HepG2 (cell line): ENCODE results near the gene CDH13. TPM values are rescaled to one million over a fixed set of nuclear protein-coding genes. Genes with fewer than 3 reads are reported as not detected.

Experiments
- AKAP8 ChIP-seq: sonication (generic); formaldehyde crosslinking; IDR thresholded peaks from 2 replicates; pipeline ENCODE4 v1.5.1; 2020; ENCODE audit warnings: mild to moderate bottlenecking, missing genetic modification reagents
- ATF1 ChIP-seq: IDR thresholded peaks from 2 replicates; pipeline ENCODE4 v1.6.1; 2016; ENCODE audit warnings: mild to moderate bottlenecking, control low read depth
- ATF7-NPFF ChIP-seq: sonication (generic); formaldehyde crosslinking; IDR thresholded peaks from 2 replicates; pipeline ENCODE4 v1.8.1; 2023; ENCODE audit warnings: mild to moderate bottlenecking, low read depth, missing genetic modification reagents, moderate library complexity
- CTCF ChIP-seq: sonication (generic); formaldehyde crosslinking; IDR thresholded peaks from 2 replicates; pipeline ENCODE4 v1.5.0; 2020; ENCODE audit warnings: mild to moderate bottlenecking, missing genetic modification reagents, moderate library complexity
- GABPB1 ChIP-seq: IDR thresholded peaks from 2 replicates; pipeline ENCODE4 v1.6.1; 2016; ENCODE audit warnings: mild to moderate bottlenecking, missing genetic modification reagents, moderate library complexity, missing compliant biosample characterization
- JUN ChIP-seq: sonication (generic); formaldehyde crosslinking; IDR thresholded peaks from 2 replicates; pipeline ENCODE4 v1.4.0; 2020; ENCODE audit warnings: mild to moderate bottlenecking, missing genetic modification reagents
- KLF12 ChIP-seq: sonication (generic); formaldehyde crosslinking; IDR thresholded peaks from 2 replicates; pipeline ENCODE4 v1.4.0; 2020; ENCODE audit warnings: missing genetic modification reagents, borderline replicate concordance
- KLF6 ChIP-seq: IDR thresholded peaks from 2 replicates; pipeline ENCODE4 v1.8.0; 2016; ENCODE audit warnings: missing biosample characterization, missing genetic modification reagents
- MAFG ChIP-seq: sonication (generic); formaldehyde crosslinking; IDR thresholded peaks from 2 replicates; pipeline ENCODE4 v1.5.1; 2020; ENCODE audit warnings: mild to moderate bottlenecking, missing genetic modification reagents
- SALL1 ChIP-seq: sonication (generic); formaldehyde crosslinking; IDR thresholded peaks from 2 replicates; pipeline ENCODE4 v1.8.0; 2022; ENCODE audit warnings: mild to moderate bottlenecking, missing genetic modification reagents
- THAP11 ChIP-seq: IDR thresholded peaks from 2 replicates; pipeline ENCODE4 v1.6.1; 2016; ENCODE audit warnings: missing biosample characterization, missing genetic modification reagents
- TIGD3 ChIP-seq: sonication (generic); formaldehyde crosslinking; IDR thresholded peaks from 2 replicates; pipeline ENCODE4 v1.5.1; 2020; ENCODE audit warnings: mild to moderate bottlenecking, missing genetic modification reagents, borderline replicate concordance
- ZBTB7A ChIP-seq: sonication (generic); formaldehyde crosslinking; IDR thresholded peaks from 2 replicates; pipeline ENCODE4 v1.8.0; 2022; ENCODE audit warnings: mild to moderate bottlenecking, missing genetic modification reagents
- ZNF10 ChIP-seq: sonication (generic); formaldehyde crosslinking; IDR thresholded peaks from 2 replicates; pipeline ENCODE4 v1.4.0; 2020; ENCODE audit warnings: mild to moderate bottlenecking, low read depth, missing genetic modification reagents, borderline replicate concordance
- ZNF264 ChIP-seq: sonication (generic); formaldehyde crosslinking; IDR thresholded peaks from 2 replicates; pipeline ENCODE4 v1.4.0; 2020; ENCODE audit warnings: missing genetic modification reagents
- ZNF280B ChIP-seq: sonication (generic); formaldehyde crosslinking; IDR thresholded peaks from 2 replicates; pipeline ENCODE4 v1.5.0; 2020; ENCODE audit warnings: missing genetic modification reagents, mild to moderate bottlenecking, borderline replicate concordance
- ZNF282 ChIP-seq: fragments of 450-650 bp; IDR thresholded peaks from 2 replicates; pipeline ENCODE4 v1.6.1; 2018; ENCODE audit not compliant: partially characterized antibody
- ZNF614 ChIP-seq: IDR thresholded peaks from 2 replicates; pipeline ENCODE4 v1.6.1; 2018; ENCODE audit warnings: missing biosample characterization, missing genetic modification reagents, inconsistent platforms, borderline replicate concordance
- ZNF709 ChIP-seq: sonication (generic); formaldehyde crosslinking; IDR thresholded peaks from 2 replicates; pipeline ENCODE4 v1.5.0; 2020; ENCODE audit warnings: mild to moderate bottlenecking, missing genetic modification reagents
- ZNF724P ChIP-seq: sonication (generic); formaldehyde crosslinking; IDR thresholded peaks from 2 replicates; pipeline ENCODE4 v1.8.0; 2022; ENCODE audit warnings: missing genetic modification reagents, borderline replicate concordance
- ZNF790 ChIP-seq: sonication (generic); formaldehyde crosslinking; IDR thresholded peaks from 2 replicates; pipeline ENCODE4 v1.8.0; 2022; ENCODE audit warnings: missing genetic modification reagents, mild to moderate bottlenecking, borderline replicate concordance
- polyA plus RNA-seq, 8 experiments: library from polyadenylated mRNA; depleted of rRNA in 3 of 8; stranded (reverse) in 7 of 8; unstranded in 1 of 8; fragments of >200 nt; fragmentation: Illumina TruSeq in 4 of 8; extraction: Trizol in 4 of 8; gene quantifications; 2 replicates each; pipeline versions ENCODE4 v1.2.1 to v1.2.3, GENCODE V29; 2011 to 2016; ENCODE audit warnings: low read depth in 4 of 8, missing spikeins in 1 of 8, mixed read lengths in 1 of 8; ENCODE audit not compliant: insufficient read depth in 1 of 8
- total RNA-seq, 5 experiments: library from RNA; depleted of rRNA; stranded (reverse); fragments of >200 nt; fragmentation: Illumina TruSeq; extraction: Trizol; gene quantifications; 2 replicates each; pipeline ENCODE4 v1.2.3, GENCODE V29; 2016; ENCODE audit warnings: low read depth in 1 of 5
- TF ChIP-seq, protein P1 (sequence below): sonication (generic); formaldehyde crosslinking; conservative IDR thresholded peaks from 2 replicates; pipeline ENCODE4 v1.4.0; 2020; ENCODE audit warnings: mild to moderate bottlenecking, missing genetic modification reagents, moderate library complexity

The CDH13 gene
- total and polyA plus RNA-seq, 2 of the 13 experiments (the other 11 are each of a cell fraction or from before 2014, with no cell fraction given) = not detected

DNA sequence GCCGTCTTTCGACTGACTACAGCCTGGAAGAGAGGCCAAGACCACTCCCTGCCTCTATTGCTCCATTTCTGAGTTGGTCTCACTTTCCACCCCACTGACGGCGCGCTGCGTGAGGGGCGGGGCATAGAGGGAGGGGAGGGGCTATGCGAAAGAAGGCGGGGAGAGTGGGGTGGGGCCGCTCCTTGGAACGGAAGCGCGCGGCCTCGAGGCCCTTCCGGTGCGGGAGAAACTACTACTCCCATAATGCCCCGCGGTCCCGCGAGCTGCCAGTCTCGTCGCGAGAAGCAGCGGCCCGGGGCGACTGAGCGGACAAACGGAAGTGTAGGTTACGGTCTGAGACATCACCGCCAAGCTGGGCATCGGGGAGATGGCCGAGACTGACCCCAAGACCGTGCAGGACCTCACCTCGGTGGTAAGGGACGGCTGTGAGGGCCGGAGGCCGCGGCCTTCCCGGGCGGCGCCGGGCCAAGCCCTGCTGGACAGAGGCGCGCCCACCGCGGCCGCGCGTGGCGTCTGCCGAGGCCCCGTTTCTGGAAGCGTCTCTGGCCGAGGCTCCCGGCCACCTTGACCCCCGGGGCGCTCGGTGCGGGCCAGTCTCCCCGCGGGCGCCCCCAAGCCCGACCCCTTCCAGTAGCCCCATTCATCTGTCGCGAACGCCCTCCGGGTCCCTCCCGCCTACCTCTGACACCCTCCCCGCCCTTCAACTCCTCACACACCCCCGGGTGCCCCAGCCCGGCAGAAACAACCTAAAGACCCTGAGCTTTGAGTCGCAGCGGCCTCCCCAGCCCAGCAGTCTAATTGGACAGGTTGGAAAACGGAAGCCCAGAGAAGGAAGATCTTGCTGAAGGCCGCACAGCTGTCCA is 1181.2 kb downstream of the CDH13 start, which contains the start of gene HSBP1 (continued):
- TF ChIP-seq ZNF282 (no peak), ZNF724P (CRISPR knock-in tag) (peak; percentile 25; the same call in 1 of the 2 replicates), JUN (CRISPR knock-in tag) (peak; percentile 18; the same call in 1 of the 2 replicates), ATF1 (no peak), ZNF280B (peak; percentile 42), ZNF614 (CRISPR knock-in tag) (no peak), SALL1 (peak; percentile 62), KLF12 (peak; percentile 76; the same call in 1 of the 2 replicates), ZNF790 (CRISPR knock-in tag) (no peak), CTCF (CRISPR knock-in tag) (no peak), ATF7-NPFF (peak; percentile 87; the same call in 1 of the 2 replicates), ZNF10 (CRISPR knock-in tag) (no peak), AKAP8 (CRISPR knock-in tag) (peak; percentile 80), ZNF264 (CRISPR knock-in tag) (0 out of 2 replicates have a peak, but pooled peaks have one; percentile 50), ZNF709 (CRISPR knock-in tag) (no peak), TIGD3 (no peak), GABPB1 (CRISPR knock-in tag) (peak; percentile 97), ZBTB7A (CRISPR knock-in tag) (no peak), THAP11 (CRISPR knock-in tag) (peak; percentile 99), KLF6 (CRISPR knock-in tag) (no peak; the same call in 1 of the 2 replicates), MAFG (CRISPR knock-in tag) (no peak)
- TF ChIP-seq, protein P1, sequence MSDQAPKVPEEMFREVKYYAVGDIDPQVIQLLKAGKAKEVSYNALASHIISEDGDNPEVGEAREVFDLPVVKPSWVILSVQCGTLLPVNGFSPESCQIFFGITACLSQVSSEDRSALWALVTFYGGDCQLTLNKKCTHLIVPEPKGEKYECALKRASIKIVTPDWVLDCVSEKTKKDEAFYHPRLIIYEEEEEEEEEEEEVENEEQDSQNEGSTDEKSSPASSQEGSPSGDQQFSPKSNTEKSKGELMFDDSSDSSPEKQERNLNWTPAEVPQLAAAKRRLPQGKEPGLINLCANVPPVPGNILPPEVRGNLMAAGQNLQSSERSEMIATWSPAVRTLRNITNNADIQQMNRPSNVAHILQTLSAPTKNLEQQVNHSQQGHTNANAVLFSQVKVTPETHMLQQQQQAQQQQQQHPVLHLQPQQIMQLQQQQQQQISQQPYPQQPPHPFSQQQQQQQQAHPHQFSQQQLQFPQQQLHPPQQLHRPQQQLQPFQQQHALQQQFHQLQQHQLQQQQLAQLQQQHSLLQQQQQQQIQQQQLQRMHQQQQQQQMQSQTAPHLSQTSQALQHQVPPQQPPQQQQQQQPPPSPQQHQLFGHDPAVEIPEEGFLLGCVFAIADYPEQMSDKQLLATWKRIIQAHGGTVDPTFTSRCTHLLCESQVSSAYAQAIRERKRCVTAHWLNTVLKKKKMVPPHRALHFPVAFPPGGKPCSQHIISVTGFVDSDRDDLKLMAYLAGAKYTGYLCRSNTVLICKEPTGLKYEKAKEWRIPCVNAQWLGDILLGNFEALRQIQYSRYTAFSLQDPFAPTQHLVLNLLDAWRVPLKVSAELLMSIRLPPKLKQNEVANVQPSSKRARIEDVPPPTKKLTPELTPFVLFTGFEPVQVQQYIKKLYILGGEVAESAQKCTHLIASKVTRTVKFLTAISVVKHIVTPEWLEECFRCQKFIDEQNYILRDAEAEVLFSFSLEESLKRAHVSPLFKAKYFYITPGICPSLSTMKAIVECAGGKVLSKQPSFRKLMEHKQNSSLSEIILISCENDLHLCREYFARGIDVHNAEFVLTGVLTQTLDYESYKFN (CRISPR knock-in tag) = peak; percentile 42; the same call in 1 of the 2 replicates
